ENCODE measurements around the gene ANKRD52. TPM values are rescaled to one million over a fixed set of nuclear protein-coding genes. Genes with fewer than 3 reads are reported as not detected.

Gene ANKRD52
- total RNA-seq, 1 experiment from 2014 or later = 56.6 TPM

DNA sequence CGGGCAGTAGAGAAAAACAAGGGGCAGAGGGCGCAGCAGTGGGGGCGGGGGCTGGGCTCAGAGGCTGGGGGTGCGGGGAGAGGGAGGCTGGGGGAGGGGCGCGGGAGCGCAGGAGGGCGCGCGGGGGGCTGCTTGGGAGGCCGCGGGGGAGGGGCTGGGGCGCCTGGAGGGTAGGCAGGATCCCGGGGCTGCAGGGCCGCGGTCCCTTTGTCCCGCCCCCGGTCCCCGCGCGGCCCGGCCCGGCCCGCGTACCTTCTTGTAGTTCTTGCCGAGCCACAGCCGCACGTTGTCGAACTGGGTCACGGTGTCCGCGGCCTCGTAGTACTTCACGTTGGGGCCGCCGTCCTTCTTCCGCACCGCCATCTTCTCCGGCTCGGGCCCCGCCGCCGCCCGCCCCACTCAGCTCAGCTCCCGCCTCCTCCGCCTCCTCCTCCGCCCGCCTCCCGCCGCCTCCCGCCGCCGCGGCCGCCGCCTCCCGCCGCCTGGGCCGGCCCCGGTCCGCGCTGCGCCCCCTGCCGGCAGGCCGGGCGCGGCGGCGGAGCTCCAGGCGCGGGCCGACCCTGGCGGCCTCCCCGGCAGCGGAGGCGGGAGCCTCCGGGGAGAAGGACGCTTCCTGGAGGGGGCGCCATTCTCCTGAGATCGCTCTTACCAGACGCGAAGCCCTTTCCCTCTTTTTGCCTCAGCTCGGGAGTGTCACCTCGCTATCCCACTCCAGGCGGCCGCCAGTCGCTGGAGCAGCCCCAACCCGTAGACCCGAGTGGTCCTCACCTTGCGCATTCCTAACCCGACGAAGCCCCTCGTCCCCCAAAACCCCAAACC is 68.9 kb downstream of the ANKRD52 start, which contains the start of gene SMARCC2:
Gene SMARCC2, minus strand, starts transcription at position 385 of the 819 bp plus-strand sequence. Its CDS starts 22 bp downstream, at position 363.
- Histone ChIP-seq H3K9ac (ENCODE audit: low read length) (peak within 1 kb of the TSS; percentile 87), H3K36me3 (ENCODE audit: control insufficient read depth in 1 of 2, insufficient read depth in 2 of 2, low read length in 2 of 2) (peaks cover 10 to 19% of the 10 kb centered on the region in 2 experiments; a peak in 3 of 4 replicates), H4K20me1 (ENCODE audit: insufficient read depth) (no peaks in the 10 kb centered on the region), H3K9me3 (ENCODE audit: control insufficient read depth in 1 of 2, insufficient read depth in 1 of 2, low read depth in 1 of 2, low read length in 2 of 2) (no peaks in the 10 kb centered on the region), H3K27ac (ENCODE audit: low read depth, low read length) (peak within 1 kb of the TSS; percentile 84), H3K9me2 (ENCODE audit: insufficient read depth) (no peaks in the 10 kb centered on the region), H3K4me1 (ENCODE audit: control insufficient read depth in 1 of 2, insufficient read depth in 2 of 2, low read length in 2 of 2) (peaks cover 17 to 27% of the 10 kb centered on the region in 2 experiments), H3K4me2 (ENCODE audit: low read length) (peak within 1 kb of the TSS; percentile 90), H3K4me3 (replicated peaks in 1 of 2; ENCODE audit: low read depth in 1 of 2, low read length in 2 of 2) (peak within 1 kb of the TSS; percentile 86 to 88), H3K27me3 (ENCODE audit: insufficient read depth, low read length) (no peaks in the 10 kb centered on the region), H2AFZ (ENCODE audit: low read depth, low read length, poor library complexity, severe bottlenecking) (peak within 1 kb of the TSS; percentile 14), H3K79me2 (ENCODE audit: insufficient read depth, low read length) (peaks cover 37% of the 10 kb centered on the region)
- ChIA-PET RAD21 (ENCODE audit: low non-redundant PET in 1 of 2, low total read pairs in 2 of 2, uncharacterized antibody in 2 of 2, unreplicated experiment in 2 of 2) (interaction anchor here (0.8 to 1.2 kb wide), 4 partner anchors 61 to 115 kb away, joined by 4 to 8 read pairs (median 6); partner anchors contain the start of genes ESYT1 (in 1 of the 2) and ZC3H10 (in 1 of the 2)), POLR2A (interaction anchor here (0.5 to 2.7 kb wide), 13 partner anchors 12 to 456 kb away, joined by 3 to 17 read pairs (median 3); partner anchors contain the start of genes ATP5F1B, ESYT1, MYL6B and RNF41), CTCF (interaction anchor here (0.6 to 3.3 kb wide), 26 partner anchors 8 to 460 kb away, joined by 3 to 29 read pairs (median 4); partner anchors contain the start of genes ANKRD52, CD63, COQ10A and ESYT1)
- ATAC-seq = peak; percentile 85
- intact Hi-C loops (cut with micrococcal nuclease) = loop anchor here (1.0 kb wide), 2 partner anchors 70 to 142 kb away; no protein-coding TSS in a partner anchor
- peak; percentile 75 for DNase-seq (ENCODE audit: low read depth, low spot score)
- no TSS peak for BruUV-seq (replicated peaks)
- TF ChIP-seq POLR2A (IDR thresholded peaks at IDR 0.05; ENCODE audit: borderline replicate concordance, extremely low read depth, insufficient read depth, insufficient read length) = no peak
- TF ChIP-seq, protein P1, sequence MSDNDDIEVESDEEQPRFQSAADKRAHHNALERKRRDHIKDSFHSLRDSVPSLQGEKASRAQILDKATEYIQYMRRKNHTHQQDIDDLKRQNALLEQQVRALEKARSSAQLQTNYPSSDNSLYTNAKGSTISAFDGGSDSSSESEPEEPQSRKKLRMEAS (IDR thresholded peaks at IDR 0.05) = no peak; the same call in 1 of the 2 replicates
- no peak for TF ChIP-seq CEBPB (IDR thresholded peaks at IDR 0.05; ENCODE audit: low read depth)
- no peak for TF ChIP-seq TCF7L2 (IDR thresholded peaks at IDR 0.05; ENCODE audit: borderline replicate concordance, extremely low read depth, insufficient read depth, insufficient read length)
- TF ChIP-seq POLR2AphosphoS5 (IDR thresholded peaks at IDR 0.05; ENCODE audit: low read depth, low read length) = peak; percentile 69
- TF ChIP-seq EGR1 (IDR thresholded peaks at IDR 0.05; ENCODE audit: low read depth) = peak; percentile 51; the same call in 1 of the 2 replicates
- TF ChIP-seq ZFX (IDR thresholded peaks at IDR 0.05) = peak; percentile 52
- no peak for TF ChIP-seq FOSL1 (IDR thresholded peaks at IDR 0.05; ENCODE audit: low read depth)
- TF ChIP-seq, protein P2, sequence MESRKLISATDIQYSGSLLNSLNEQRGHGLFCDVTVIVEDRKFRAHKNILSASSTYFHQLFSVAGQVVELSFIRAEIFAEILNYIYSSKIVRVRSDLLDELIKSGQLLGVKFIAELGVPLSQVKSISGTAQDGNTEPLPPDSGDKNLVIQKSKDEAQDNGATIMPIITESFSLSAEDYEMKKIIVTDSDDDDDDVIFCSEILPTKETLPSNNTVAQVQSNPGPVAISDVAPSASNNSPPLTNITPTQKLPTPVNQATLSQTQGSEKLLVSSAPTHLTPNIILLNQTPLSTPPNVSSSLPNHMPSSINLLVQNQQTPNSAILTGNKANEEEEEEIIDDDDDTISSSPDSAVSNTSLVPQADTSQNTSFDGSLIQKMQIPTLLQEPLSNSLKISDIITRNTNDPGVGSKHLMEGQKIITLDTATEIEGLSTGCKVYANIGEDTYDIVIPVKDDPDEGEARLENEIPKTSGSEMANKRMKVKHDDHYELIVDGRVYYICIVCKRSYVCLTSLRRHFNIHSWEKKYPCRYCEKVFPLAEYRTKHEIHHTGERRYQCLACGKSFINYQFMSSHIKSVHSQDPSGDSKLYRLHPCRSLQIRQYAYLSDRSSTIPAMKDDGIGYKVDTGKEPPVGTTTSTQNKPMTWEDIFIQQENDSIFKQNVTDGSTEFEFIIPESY (IDR thresholded peaks at IDR 0.05; ENCODE audit: extremely low read depth, insufficient replicate concordance, low read length) = no peak
- no peak for TF ChIP-seq EZH2phosphoT487 (IDR thresholded peaks at IDR 0.05; ENCODE audit: borderline replicate concordance)
- TF ChIP-seq CBX3 (IDR thresholded peaks at IDR 0.05; ENCODE audit: low read depth) = no peak; the same call in 1 of the 2 replicates
- TF ChIP-seq EZH2 (IDR thresholded peaks at IDR 0.05) = no peak
- peak; percentile 54; the same call in 1 of the 2 replicates for TF ChIP-seq RAD21 (IDR thresholded peaks at IDR 0.05; ENCODE audit: low read depth)
- no peak for TF ChIP-seq ZNF274 (IDR thresholded peaks at IDR 0.05; ENCODE audit: low read depth, low read length)
- no peak; the same call in 1 of the 2 replicates for TF ChIP-seq SP1 (IDR thresholded peaks at IDR 0.05; ENCODE audit: low read depth)
- TF ChIP-seq, protein P3, sequence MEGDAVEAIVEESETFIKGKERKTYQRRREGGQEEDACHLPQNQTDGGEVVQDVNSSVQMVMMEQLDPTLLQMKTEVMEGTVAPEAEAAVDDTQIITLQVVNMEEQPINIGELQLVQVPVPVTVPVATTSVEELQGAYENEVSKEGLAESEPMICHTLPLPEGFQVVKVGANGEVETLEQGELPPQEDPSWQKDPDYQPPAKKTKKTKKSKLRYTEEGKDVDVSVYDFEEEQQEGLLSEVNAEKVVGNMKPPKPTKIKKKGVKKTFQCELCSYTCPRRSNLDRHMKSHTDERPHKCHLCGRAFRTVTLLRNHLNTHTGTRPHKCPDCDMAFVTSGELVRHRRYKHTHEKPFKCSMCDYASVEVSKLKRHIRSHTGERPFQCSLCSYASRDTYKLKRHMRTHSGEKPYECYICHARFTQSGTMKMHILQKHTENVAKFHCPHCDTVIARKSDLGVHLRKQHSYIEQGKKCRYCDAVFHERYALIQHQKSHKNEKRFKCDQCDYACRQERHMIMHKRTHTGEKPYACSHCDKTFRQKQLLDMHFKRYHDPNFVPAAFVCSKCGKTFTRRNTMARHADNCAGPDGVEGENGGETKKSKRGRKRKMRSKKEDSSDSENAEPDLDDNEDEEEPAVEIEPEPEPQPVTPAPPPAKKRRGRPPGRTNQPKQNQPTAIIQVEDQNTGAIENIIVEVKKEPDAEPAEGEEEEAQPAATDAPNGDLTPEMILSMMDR (IDR thresholded peaks at IDR 0.05 in 2 of 3, conservative IDR thresholded peaks at IDR 0.05 in 1 of 3; ENCODE audit: borderline replicate concordance in 1 of 3, insufficient read depth in 1 of 3, low read depth in 2 of 3, low read length in 2 of 3) = peak; percentile 65 to 70 (median 65)
- TF ChIP-seq JUND (IDR thresholded peaks at IDR 0.05) = no peak
- TF ChIP-seq SRF (IDR thresholded peaks at IDR 0.05; ENCODE audit: low read depth) = no peak

All from HCT116 (cell line).